K562 (cell line): ENCODE measurements around the gene CDT1. TPM values are rescaled to one million over a fixed set of nuclear protein-coding genes. Genes with fewer than 3 reads are reported as not detected.

Experiments
- ATAC-seq: fragments of 200-7000 bp; cut with Tn5 transposase; 3 replicates; pipeline ENCODE4 v1.9.1; 2020; ENCODE audit warnings: moderate library complexity
- BruUV-seq: library from RNA; stranded (reverse); fragments of 400-500 nt; replicated peaks from 2 replicates; lab custom pipeline; 2021; lab: Mats Ljungman, UMichigan
- CTCF ChIA-PET: fragments of 300-600 bp; formaldehyde crosslinking; extraction: SDS; loops from one replicate; lab custom pipeline; 2021; ENCODE audit warnings: low intra/inter-chr PET ratio; lab: Yijun Ruan, JAX
- POLR2A ChIA-PET: fragments of 300-600, 350-650 bp; sonication (Branson Sonifier 250); formaldehyde crosslinking; extraction: SDS; loops from one replicate; lab custom pipeline; 2021; ENCODE audit warnings: antibody characterized with exemption, inconsistent platforms; lab: Yijun Ruan, JAX
- DNase-seq, 4 experiments: peaks; one replicate each; pipeline versions ENCODE4 v3.0.0 to v3.0.0-alpha.2; 2011 to 2018; ENCODE audit warnings: low spot score in 3 of 4, mixed read lengths in 3 of 4; ENCODE audit errors: extremely low read depth in 1 of 4
- FAIRE-seq: peaks from 2 replicates; lab custom pipeline; 2011; peaks lifted over from hg19 to GRCh38; lab: Jason Lieb, UNC
- H2AFZ ChIP-seq: 2 replicates; pipeline ENCODE4 v1.6.0; 2011; ENCODE audit warnings: low read depth, low read length, control low read depth, inconsistent platforms
- H3K27ac ChIP-seq: fragments of 200-600 bp; 3 replicates; pipeline ENCODE4 v1.8.0; 2011; ENCODE audit warnings: low read depth, mild to moderate bottlenecking, control low read depth, inconsistent platforms, low read length, moderate library complexity, mixed read lengths; ENCODE audit errors: extremely low read depth
- H3K27me3 ChIP-seq, 2 experiments: fragments of 300-600 bp in 1 of 2; 2 replicates in 1 of 2; 3 replicates in 1 of 2; pipeline versions ENCODE4 v1.6.0 to v1.8.0; 2011; ENCODE audit warnings: inconsistent platforms in 2 of 2, low read length in 2 of 2, mild to moderate bottlenecking in 1 of 2, mixed read lengths in 1 of 2, moderate library complexity in 1 of 2; ENCODE audit not compliant: control insufficient read depth in 2 of 2, insufficient read depth in 2 of 2
- H3K36me3 ChIP-seq: fragments of 300-600 bp; 3 replicates; pipeline ENCODE4 v1.8.0; 2011; ENCODE audit warnings: mild to moderate bottlenecking, low read length, inconsistent platforms; ENCODE audit not compliant: control insufficient read depth, insufficient read depth
- H3K4me1 ChIP-seq, 2 experiments: fragments of 200-600 bp in 1 of 2; replicated peaks in 1 of 2; 2 replicates in 1 of 2; 3 replicates in 1 of 2; pipeline versions ENCODE4 v1.5.1 to v1.8.0; 2011; ENCODE audit warnings: inconsistent platforms in 2 of 2, low read length in 2 of 2, mild to moderate bottlenecking in 1 of 2, mixed read lengths in 1 of 2, moderate library complexity in 1 of 2; ENCODE audit not compliant: control insufficient read depth in 2 of 2, insufficient read depth in 2 of 2
- H3K4me2 ChIP-seq: 2 replicates; pipeline ENCODE4 v1.6.1; 2011; ENCODE audit warnings: low read length, control low read depth, inconsistent platforms, mixed read lengths; ENCODE audit not compliant: insufficient read depth
- H3K4me3 ChIP-seq: fragments of 200-600 bp; sonication (generic), shearing (Covaris generic); 2 replicates; pipeline ENCODE4 v1.5.1; 2016; ENCODE audit warnings: control low read depth, inconsistent platforms
- H3K79me2 ChIP-seq: fragments of 200-600 bp; 3 replicates; pipeline ENCODE4 v1.8.0; 2011; ENCODE audit warnings: low read length, inconsistent platforms; ENCODE audit not compliant: control insufficient read depth, insufficient read depth
- H3K9ac ChIP-seq, 2 experiments: 2 replicates each; pipeline versions ENCODE4 v1.6.0 to v1.6.1; 2011; ENCODE audit warnings: low read depth in 2 of 2, low read length in 2 of 2, control low read depth in 1 of 2, inconsistent platforms in 1 of 2, mild to moderate bottlenecking in 1 of 2, mixed read lengths in 1 of 2; ENCODE audit not compliant: insufficient read depth in 1 of 2
- H3K9me1 ChIP-seq: one replicate; pipeline ENCODE4 v1.6.0; 2011; ENCODE audit warnings: inconsistent platforms, mild to moderate bottlenecking, low read length, moderate library complexity; ENCODE audit not compliant: control insufficient read depth, insufficient read depth
- H3K9me3 ChIP-seq: replicated peaks from 2 replicates; pipeline ENCODE4 v1.5.1; 2011; ENCODE audit warnings: low read depth, low read length, inconsistent platforms; ENCODE audit not compliant: control insufficient read depth, insufficient read depth
- H4K20me1 ChIP-seq: replicated peaks from 2 replicates; pipeline ENCODE4 v1.6.1; 2011; ENCODE audit warnings: low read length, inconsistent platforms, mixed read lengths; ENCODE audit not compliant: control insufficient read depth, insufficient read depth
- FIP1L1 ChIP-seq: fragments of 200-400 bp; formaldehyde crosslinking; IDR thresholded peaks from 2 replicates; pipeline ENCODE4 v1.6.1; 2018; ENCODE audit warnings: mild to moderate bottlenecking, low read depth, low read length; ENCODE audit not compliant: poor library complexity, severe bottlenecking
- FOXK2 ChIP-seq, 2 experiments: fragments of 450-650 bp; IDR thresholded peaks in 1 of 2; conservative IDR thresholded peaks in 1 of 2; 2 replicates each; pipeline ENCODE4 v1.6.1; 2016; ENCODE audit warnings: low read depth in 2 of 2, mild to moderate bottlenecking in 1 of 2
- KDM1A ChIP-seq, 2 experiments: fragments of 450-650 bp; IDR thresholded peaks; 2 replicates each; pipeline ENCODE4 v1.6.1; 2016; ENCODE audit warnings: mild to moderate bottlenecking in 2 of 2
- NR2C1 ChIP-seq, 2 experiments: fragments of 450-650 bp; IDR thresholded peaks; 2 replicates each; pipeline ENCODE4 v1.6.1; 2017; ENCODE audit warnings: mild to moderate bottlenecking in 2 of 2, antibody characterized with exemption in 1 of 2, inconsistent platforms in 1 of 2, missing compliant biosample characterization in 1 of 2, missing genetic modification characterization in 1 of 2
- RAD51 ChIP-seq: fragments of 450-650 bp; IDR thresholded peaks from 2 replicates; pipeline ENCODE4 v1.7.1; 2016; ENCODE audit warnings: low read depth, mild to moderate bottlenecking, borderline replicate concordance
- SAFB ChIP-seq: fragments of 200-400 bp; formaldehyde crosslinking; IDR thresholded peaks from 2 replicates; pipeline ENCODE4 v1.6.1; 2017; ENCODE audit warnings: low read depth, low read length, borderline replicate concordance
- SMAD4 ChIP-seq: fragments of 250-450 bp; sonication (Bioruptor Pico); conservative IDR thresholded peaks from 2 replicates; pipeline ENCODE4 v1.8.0; 2021; ENCODE audit warnings: inconsistent platforms, mild to moderate bottlenecking, moderate library complexity
- WGBS: fragments of 100-300 bp; shearing (Covaris generic); methylation state at CpG from one replicate; pipeline ENCODE4 v1.1.6; 2016; ENCODE audit warnings: low coverage, mixed read lengths; ENCODE audit not compliant: insufficient coverage; ENCODE audit errors: missing lambda C conversion rate; 5-methylcytosine and 5-hydroxymethylcytosine counted together
- in situ Hi-C: fragments of 300-500 bp; cut with MboI; formaldehyde crosslinking; loops from 4 replicates; pipeline ENCODE4 v1.15.0; 2018; ENCODE audit warnings: inconsistent platforms, mixed read lengths
- intact Hi-C: fragments of 100-400 bp; cut with micrococcal nuclease; formaldehyde crosslinking; loops from 2 replicates; pipeline ENCODE4 v1.14.2; 2022
- polyA plus RNA-seq, 8 experiments: library from polyadenylated mRNA; depleted of rRNA in 4 of 8; stranded (reverse) in 5 of 8; unstranded in 3 of 8; fragments of >200 nt; fragmentation: Nextera tagmentation in 2 of 8; fragmentation: Illumina TruSeq in 1 of 8; extraction: Ambion mirVana in 2 of 8; extraction: Trizol in 1 of 8; gene quantifications; 2 replicates each; pipeline versions ENCODE4 v1.2.1 to v1.2.3, GENCODE V29; 2011 to 2014; ENCODE audit warnings: inconsistent platforms in 1 of 8, missing spikeins in 1 of 8
- total RNA-seq, 7 experiments: library from RNA; depleted of rRNA in 6 of 7; stranded (reverse); fragments of >200 nt in 6 of 7; fragmentation: Illumina TruSeq in 2 of 7; extraction: Trizol in 2 of 7; gene quantifications; 2 replicates each; pipeline versions ENCODE4 v1.2.1 to v1.2.3, GENCODE V29; 2011 to 2021; ENCODE audit warnings: low replicate concordance in 1 of 7

Gene CDT1
- total and polyA plus RNA-seq, 9 of the 15 experiments (the other 6 are each of a cell fraction or from before 2014, with no cell fraction given) = 0.92 to 178 (median 14.2) TPM

DNA sequence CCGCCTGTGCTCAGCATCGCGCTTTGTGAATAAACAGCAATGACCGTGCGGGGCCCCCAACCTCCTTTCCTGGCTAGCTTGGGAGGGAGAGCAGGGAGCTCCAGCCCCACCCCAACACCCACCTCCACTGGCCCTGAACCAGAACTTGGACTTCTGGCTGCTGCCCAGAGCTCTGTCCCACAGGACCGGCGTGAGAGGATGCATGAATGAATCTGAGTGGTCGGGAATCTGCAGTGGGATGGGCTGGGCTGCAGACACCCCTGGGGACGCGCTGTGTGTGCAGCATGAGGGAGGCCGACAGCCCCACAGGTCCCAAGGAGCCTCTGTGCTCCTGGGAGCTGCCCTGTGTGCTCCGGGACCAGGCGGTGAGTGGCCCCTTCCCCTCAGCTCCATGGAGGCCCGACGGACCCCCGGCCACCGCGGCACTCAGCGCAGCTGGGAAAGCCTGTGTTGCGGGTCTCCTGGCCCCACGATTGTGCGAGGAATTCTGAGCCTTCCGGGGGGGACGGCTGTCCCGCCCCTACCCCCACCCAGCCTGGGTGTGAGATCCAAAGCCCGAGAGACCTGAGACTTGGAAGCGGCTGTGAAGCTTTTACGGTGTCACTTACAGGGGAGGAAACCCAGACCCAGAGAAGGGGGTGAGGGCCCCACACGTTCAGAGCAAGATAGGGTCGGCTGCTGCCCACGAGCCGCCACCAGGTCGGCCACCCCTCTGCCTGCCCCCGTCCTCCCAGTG, 24.0 kb upstream of the CDT1 start (continued):
- TF ChIP-seq FIP1L1 (peak; percentile 35), FOXK2 (conservative IDR thresholded peaks at IDR 0.05 in 1 of 2, IDR thresholded peaks at IDR 0.05 in 1 of 2; ENCODE audit: low read depth in 2 of 2) (no peak), SAFB (peak; percentile 14; the same call in 1 of the 2 replicates), RAD51 (no peak), NR2C1 (IDR thresholded peaks at IDR 0.05) (no peak), NR2C1 (tag; IDR thresholded peaks at IDR 0.05) (no peak), SMAD4 (CRISPR knock-in tag) (no peak)

DNA sequence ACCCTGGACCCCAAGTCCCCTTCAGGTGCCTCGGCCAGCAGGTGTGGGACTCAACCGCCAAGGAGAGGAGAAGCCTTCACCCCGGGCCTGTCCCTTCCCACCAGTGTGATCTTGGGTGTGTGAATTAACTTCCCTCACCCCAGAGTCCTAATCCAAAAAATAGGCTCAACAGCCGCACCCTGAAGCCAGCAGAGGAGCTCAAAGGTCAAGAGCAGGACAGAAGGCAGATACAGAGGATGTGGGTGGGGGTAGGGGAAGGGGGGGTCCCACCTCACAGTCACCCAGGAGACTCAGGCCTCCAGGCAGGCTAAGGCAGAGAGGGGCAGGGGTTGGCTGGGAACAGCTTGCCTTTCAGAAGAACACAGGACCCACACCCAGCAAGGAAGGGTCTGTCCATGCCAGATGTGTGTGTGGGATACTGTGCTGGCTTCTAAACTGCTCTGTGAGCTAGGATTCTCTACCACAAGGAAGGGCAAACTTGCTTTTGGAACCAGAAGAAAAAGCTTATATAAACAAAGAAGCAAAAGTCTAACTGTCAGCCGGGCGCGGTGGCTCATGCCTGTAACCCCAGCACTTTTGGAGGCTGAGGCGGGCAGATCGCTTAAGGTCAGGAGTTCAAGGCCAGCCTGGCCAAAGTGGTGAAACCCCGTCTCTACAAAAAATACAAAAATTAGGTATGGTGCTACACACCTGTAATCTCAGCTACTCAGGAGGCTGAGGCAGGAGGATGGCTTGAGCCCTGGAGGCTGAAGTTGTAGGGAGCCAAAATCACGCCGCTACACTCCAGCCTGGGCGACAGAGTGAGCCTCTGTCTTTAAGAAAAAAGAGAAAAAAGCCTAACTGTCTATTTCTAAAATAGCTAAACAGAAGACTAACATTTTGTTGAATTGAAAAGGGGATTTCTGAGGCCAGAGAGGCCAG, 23.2 kb upstream of the CDT1 start:
- peak; percentile 1 for ATAC-seq
- DNase-seq = peak in 2 of 4 experiments; percentile 64 to 82
- Histone ChIP-seq H3K27ac (peak overlapping the region; percentile 93), H3K4me3 (peak overlapping the region; percentile 70), H3K4me1 (peaks cover 43 to 97% of the 10 kb centered on the region in 2 experiments), H3K9me1 (peaks cover 5% of the 10 kb centered on the region), H4K20me1 (peaks cover 29% of the 10 kb centered on the region; the same call in 1 of the 2 replicates), H2AFZ (no peak overlapping the region; the same call in 1 of the 2 replicates), H3K4me2 (peak overlapping the region; percentile 78), H3K36me3 (peaks cover 61% of the 10 kb centered on the region), H3K9me3 (no peaks in the 10 kb centered on the region), H3K79me2 (peaks cover 99% of the 10 kb centered on the region), H3K27me3 (no peaks in the 10 kb centered on the region), H3K9ac (peak overlapping the region; percentile 90 to 99)
- ChIA-PET POLR2A (interaction anchor here (0.5 to 7.0 kb wide), 16 partner anchors 8 to 1210 kb away, joined by 3 to 124 read pairs (median 4); partner anchors contain the start of genes APRT, CDH15 and CDT1), CTCF (interaction anchor here (2.5 kb wide), 1 partner anchor 43 kb away, joined by 11 read pairs; no protein-coding TSS in a partner anchor)
- FAIRE-seq = peak; percentile 42
- in situ Hi-C loops = no loop called here
- WGBS = 21% methylated on average over 13 of the region's 13 CpGs
- no TSS peak for BruUV-seq
- intact Hi-C loops = loop anchor here (1.0 kb wide), 1 partner anchor 9 kb away; no protein-coding TSS in a partner anchor
- TF ChIP-seq KDM1A (IDR thresholded peaks at IDR 0.05) = peak in 1 of 2 experiments; percentile 29; a peak in 1 of 4 replicates
